ENCODE measurements around the gene CDKN1C.

The CDKN1C gene

DNA sequence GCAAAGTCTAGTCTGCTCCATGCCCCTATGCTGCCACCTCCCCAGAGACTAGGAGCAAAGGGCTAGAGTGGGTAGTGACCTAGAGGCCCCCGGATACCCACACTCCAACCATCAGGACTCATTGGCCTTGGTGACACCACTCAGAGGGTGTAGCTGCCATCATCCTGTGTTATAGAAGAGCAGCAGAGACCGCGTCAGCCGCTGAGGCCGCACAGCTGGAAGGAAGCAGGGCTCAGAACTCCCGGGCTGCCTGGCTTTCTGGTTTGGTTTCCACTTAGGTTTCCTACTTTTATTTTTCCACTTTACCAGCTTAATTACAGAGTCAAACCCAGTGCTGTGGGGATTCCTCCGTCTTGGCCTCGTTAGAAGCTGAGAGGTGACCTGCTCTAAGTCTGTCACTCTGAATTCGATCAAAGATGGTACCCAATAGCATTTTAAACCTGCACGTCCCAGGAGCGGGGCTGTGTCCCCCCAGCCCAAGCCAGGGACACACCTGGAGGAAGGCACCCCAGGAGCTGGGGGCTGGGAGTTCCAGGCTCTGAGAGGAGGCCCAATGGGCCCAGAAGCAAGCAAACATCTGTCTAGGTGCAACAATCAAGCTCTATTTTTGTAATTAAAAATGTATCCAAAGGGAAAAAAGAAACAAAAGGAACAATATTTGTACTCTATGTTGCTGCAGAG lies 2.1 kb upstream of the CDKN1C start:
- Histone ChIP-seq H3K27ac (no peak overlapping the region), H3K9ac (no peak overlapping the region), H3K4me1 (no peaks in the 10 kb centered on the region), H3K9me3 (ENCODE audit: control insufficient read depth, low read length) (no peaks in the 10 kb centered on the region), H3K79me2 (no peaks in the 10 kb centered on the region), H2AFZ (no peak overlapping the region), H3K4me2 (ENCODE audit: low read length) (no peak overlapping the region), H3K27me3 (ENCODE audit: control insufficient read depth, insufficient read depth, low read length) (no peaks in the 10 kb centered on the region), H3K4me3 (ENCODE audit: low read depth, low read length) (no peak overlapping the region), H3K36me3 (ENCODE audit: control insufficient read depth, insufficient read depth, low read length) (no peaks in the 10 kb centered on the region)
- TF ChIP-seq, protein P1, sequence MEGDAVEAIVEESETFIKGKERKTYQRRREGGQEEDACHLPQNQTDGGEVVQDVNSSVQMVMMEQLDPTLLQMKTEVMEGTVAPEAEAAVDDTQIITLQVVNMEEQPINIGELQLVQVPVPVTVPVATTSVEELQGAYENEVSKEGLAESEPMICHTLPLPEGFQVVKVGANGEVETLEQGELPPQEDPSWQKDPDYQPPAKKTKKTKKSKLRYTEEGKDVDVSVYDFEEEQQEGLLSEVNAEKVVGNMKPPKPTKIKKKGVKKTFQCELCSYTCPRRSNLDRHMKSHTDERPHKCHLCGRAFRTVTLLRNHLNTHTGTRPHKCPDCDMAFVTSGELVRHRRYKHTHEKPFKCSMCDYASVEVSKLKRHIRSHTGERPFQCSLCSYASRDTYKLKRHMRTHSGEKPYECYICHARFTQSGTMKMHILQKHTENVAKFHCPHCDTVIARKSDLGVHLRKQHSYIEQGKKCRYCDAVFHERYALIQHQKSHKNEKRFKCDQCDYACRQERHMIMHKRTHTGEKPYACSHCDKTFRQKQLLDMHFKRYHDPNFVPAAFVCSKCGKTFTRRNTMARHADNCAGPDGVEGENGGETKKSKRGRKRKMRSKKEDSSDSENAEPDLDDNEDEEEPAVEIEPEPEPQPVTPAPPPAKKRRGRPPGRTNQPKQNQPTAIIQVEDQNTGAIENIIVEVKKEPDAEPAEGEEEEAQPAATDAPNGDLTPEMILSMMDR (IDR thresholded peaks at IDR 0.05): no peak

DNA sequence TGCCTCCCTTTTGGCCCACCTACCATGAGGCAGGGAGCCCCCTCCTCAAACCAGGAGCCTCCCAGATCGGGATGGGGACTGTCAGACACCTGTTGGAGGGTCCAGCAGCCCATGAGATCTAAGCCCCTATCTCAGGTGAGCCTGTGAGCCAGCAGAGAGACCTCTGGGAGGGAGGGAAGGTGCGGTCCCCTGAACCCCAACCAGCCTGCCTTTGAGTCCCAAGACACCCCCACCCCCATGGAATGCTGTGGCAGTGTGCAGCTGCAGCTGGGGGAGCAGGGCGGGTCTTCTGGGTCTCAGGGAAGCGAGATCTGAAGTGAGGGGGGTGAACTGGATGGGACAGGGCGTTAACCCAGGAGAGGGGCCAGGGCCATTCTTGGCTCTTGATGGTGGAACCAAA lies 1.4 kb upstream of the CDKN1C start:
- peak overlapping the region; percentile 15 for H3K27ac ChIP-seq
- no peaks in the 10 kb centered on the region for H3K79me2 ChIP-seq
- H2AFZ ChIP-seq: no peak overlapping the region
- H3K9ac ChIP-seq: no peak overlapping the region
- H3K9me3 ChIP-seq (ENCODE audit: control insufficient read depth, low read length): no peaks in the 10 kb centered on the region
- H3K4me2 ChIP-seq (ENCODE audit: low read length): no peak overlapping the region
- no peak overlapping the region for H3K4me3 ChIP-seq (ENCODE audit: low read depth, low read length)
- H3K27me3 ChIP-seq (ENCODE audit: control insufficient read depth, insufficient read depth, low read length): no peaks in the 10 kb centered on the region
- TF ChIP-seq, protein P1 (IDR thresholded peaks at IDR 0.05): no peak
- no peaks in the 10 kb centered on the region for H3K4me1 ChIP-seq
- no peaks in the 10 kb centered on the region for H3K36me3 ChIP-seq (ENCODE audit: control insufficient read depth, insufficient read depth, low read length)

DNA sequence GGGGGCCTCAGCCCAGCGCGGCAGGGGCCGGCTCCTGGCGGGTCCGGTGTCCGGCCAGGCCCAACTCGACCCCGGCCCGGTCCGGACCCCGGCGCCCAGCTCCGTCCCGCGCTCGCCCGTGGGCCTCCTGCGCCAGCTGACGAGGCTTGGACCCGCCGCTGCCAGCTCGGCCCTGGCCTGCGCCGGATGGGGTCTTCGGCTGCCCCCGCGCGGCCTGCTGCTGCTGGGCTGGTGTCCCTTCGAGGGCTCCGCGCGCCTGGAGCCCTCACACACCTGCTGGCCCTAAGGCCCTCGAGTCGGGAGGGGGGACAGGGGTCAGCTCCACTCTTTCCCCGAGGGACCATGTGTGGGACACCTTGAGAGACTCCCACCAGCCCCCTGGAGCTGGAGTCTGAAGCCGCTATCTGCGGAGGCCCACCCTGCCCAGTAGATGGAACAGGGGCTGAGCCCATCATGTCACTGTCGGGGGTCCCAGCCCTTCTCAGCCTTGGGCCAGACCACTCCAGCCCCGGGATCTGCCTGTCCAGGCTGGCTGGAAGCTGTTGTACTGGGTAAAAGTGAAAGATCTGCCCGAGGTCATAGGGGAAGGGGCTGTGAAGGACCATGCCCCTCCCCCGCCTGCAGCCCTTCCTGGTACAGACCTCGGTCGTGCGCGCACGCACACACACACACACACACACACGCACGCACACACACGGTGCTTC lies 768 bp upstream of the CDKN1C start:
- no peaks in the 10 kb centered on the region for H3K27me3 ChIP-seq (ENCODE audit: control insufficient read depth, insufficient read depth, low read length)
- H3K79me2 ChIP-seq: no peaks in the 10 kb centered on the region

DNA sequence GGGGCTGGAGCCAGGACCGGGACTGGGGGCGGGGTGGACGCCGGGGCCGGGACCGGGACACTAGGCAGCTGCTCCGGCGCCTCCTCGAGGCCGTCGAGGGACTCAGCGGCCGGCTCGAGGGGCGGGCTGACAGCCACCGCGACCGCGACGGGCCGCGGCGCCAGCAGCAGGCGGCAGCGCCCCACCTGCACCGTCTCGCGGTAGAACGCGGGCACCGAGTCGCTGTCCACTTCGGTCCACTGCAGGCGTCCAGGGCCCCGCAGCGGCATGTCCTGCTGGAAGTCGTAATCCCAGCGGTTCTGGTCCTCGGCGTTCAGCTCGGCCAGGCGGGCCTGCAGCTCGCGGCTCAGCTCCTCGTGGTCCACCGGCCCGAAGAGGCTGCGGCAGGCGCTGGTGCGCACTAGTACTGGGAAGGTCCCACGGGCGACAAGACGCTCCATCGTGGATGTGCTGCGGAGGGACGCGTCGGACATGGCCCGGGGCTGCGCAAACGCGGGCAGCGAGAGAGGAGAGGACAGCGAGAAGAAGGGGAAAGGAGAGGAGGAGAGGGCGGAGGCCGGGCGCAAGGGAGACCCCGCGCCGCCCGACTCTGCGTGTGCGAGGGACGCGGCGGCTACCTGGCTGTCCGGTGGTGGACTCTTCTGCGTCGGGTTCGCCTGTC lies 428 bp downstream of the CDKN1C start:
- H3K79me2 ChIP-seq: no peaks in the 10 kb centered on the region
- no peaks in the 10 kb centered on the region for H3K27me3 ChIP-seq (ENCODE audit: control insufficient read depth, insufficient read depth, low read length)
- H3K9me3 ChIP-seq (ENCODE audit: control insufficient read depth, low read length): no peaks in the 10 kb centered on the region
- H3K4me1 ChIP-seq: no peaks in the 10 kb centered on the region
- H3K4me3 ChIP-seq (ENCODE audit: low read depth, low read length): peak overlapping the region; percentile 62
- no peaks in the 10 kb centered on the region for H3K36me3 ChIP-seq (ENCODE audit: control insufficient read depth, insufficient read depth, low read length)
- peak overlapping the region; percentile 88 for H3K4me2 ChIP-seq (ENCODE audit: low read length)
- peak overlapping the region; percentile 69 for H3K27ac ChIP-seq
- peak overlapping the region; percentile 72 for H2AFZ ChIP-seq
- no peak overlapping the region for H3K9ac ChIP-seq
- TF ChIP-seq, protein P1 (IDR thresholded peaks at IDR 0.05): peak; percentile 38

More for the DNA sequence above, 768 bp upstream of the CDKN1C start:
- Histone ChIP-seq H3K9me3 (ENCODE audit: control insufficient read depth, low read length) (no peaks in the 10 kb centered on the region), H3K4me3 (ENCODE audit: low read depth, low read length) (no peak overlapping the region), H3K9ac (no peak overlapping the region), H3K36me3 (ENCODE audit: control insufficient read depth, insufficient read depth, low read length) (no peaks in the 10 kb centered on the region), H3K4me1 (no peaks in the 10 kb centered on the region), H3K4me2 (ENCODE audit: low read length) (no peak overlapping the region), H2AFZ (peak overlapping the region; percentile 58), H3K27ac (peak overlapping the region; percentile 15)
- TF ChIP-seq, protein P1 (IDR thresholded peaks at IDR 0.05): no peak
